RWPE2 (cell line): ENCODE results near the gene THY1.

Source experiments
- ATAC-seq: fragments of 200-7000 bp; cut with Tn5 transposase; 3 replicates; pipeline ENCODE4 v1.9.1; 2021; ENCODE audit warnings: low read depth
- DNase-seq: peaks from one replicate; pipeline ENCODE4 v3.0.0-alpha.2; 2020; ENCODE audit warnings: low spot score
- H3K27ac ChIP-seq: fragments of 450-650 bp; 2 replicates; pipeline ENCODE4 v1.5.1; 2017; ENCODE audit warnings: mild to moderate bottlenecking; ENCODE audit not compliant: poor library complexity, severe bottlenecking
- H3K27me3 ChIP-seq: fragments of 250-450 bp; sonication (Bioruptor Pico); 2 replicates; pipeline ENCODE4 v1.5.1; 2021; ENCODE audit warnings: mild to moderate bottlenecking, moderate library complexity; ENCODE audit not compliant: insufficient read depth, poor library complexity, severe bottlenecking
- H3K36me3 ChIP-seq: fragments of 250-450 bp; sonication (Bioruptor Pico); 2 replicates; pipeline ENCODE4 v1.5.1; 2020; ENCODE audit warnings: low read depth, mild to moderate bottlenecking, moderate library complexity
- H3K4me1 ChIP-seq: fragments of 250-450 bp; sonication (Bioruptor Pico); 2 replicates; pipeline ENCODE4 v1.5.1; 2021; ENCODE audit warnings: mild to moderate bottlenecking, moderate library complexity; ENCODE audit not compliant: insufficient read depth, poor library complexity, severe bottlenecking
- H3K4me3 ChIP-seq: fragments of 250-450 bp; sonication (Bioruptor Pico); 2 replicates; pipeline ENCODE4 v1.5.1; 2021; ENCODE audit warnings: mild to moderate bottlenecking, moderate library complexity; ENCODE audit not compliant: severe bottlenecking
- H3K9me3 ChIP-seq: fragments of 250-450 bp; sonication (Bioruptor Pico); 2 replicates; pipeline ENCODE4 v1.5.1; 2021; ENCODE audit warnings: mild to moderate bottlenecking, moderate library complexity; ENCODE audit not compliant: severe bottlenecking
- CTCF ChIP-seq: fragments of 450-650 bp; IDR thresholded peaks from one replicate; pipeline ENCODE4 v1.5.1; 2017; ENCODE audit warnings: mild to moderate bottlenecking, moderate library complexity; ENCODE audit not compliant: poor library complexity, severe bottlenecking

The THY1 gene

GRCh38 chr11:119422809-119423508 is at the start of gene THY1:
Gene THY1 (minus strand): TSS chr11:119423172. CDS start chr11:119420905, 2,267 bp downstream.
- H3K4me3 ChIP-seq: peak within 1 kb of the TSS; percentile 7
- DNase-seq (no peak), ATAC-seq (no peak)
- H3K9me3 ChIP-seq: no peaks in the 10 kb centered on the region
- H3K27ac ChIP-seq: no peak within 1 kb of the TSS
- H3K36me3 ChIP-seq: no peaks in the 10 kb centered on the region
- no peak for TF ChIP-seq CTCF
- no peaks in the 10 kb centered on the region for H3K4me1 ChIP-seq
- peaks cover 31% of the 10 kb centered on the region for H3K27me3 ChIP-seq

- H3K36me3 ChIP-seq: no peaks in the 10 kb centered on the region
- peaks cover 10% of the 10 kb centered on the region for H3K4me1 ChIP-seq
- ATAC-seq (no peak), DNase-seq (no peak)
- no peaks in the 10 kb centered on the region for H3K27me3 ChIP-seq
- no peak overlapping the region for H3K4me3 ChIP-seq
- no peak for TF ChIP-seq CTCF
- no peaks in the 10 kb centered on the region for H3K9me3 ChIP-seq
- no peak overlapping the region for H3K27ac ChIP-seq
Measured at GRCh38 chr11:119472186-119472855, 49.3 kb upstream of the THY1 start.

- H3K4me1 ChIP-seq: peaks cover 10% of the 10 kb centered on the region
- H3K27ac ChIP-seq: no peak overlapping the region
- DNase-seq (no peak), ATAC-seq (no peak)
- H3K27me3 ChIP-seq: no peaks in the 10 kb centered on the region
- TF ChIP-seq CTCF: no peak
- no peaks in the 10 kb centered on the region for H3K9me3 ChIP-seq
- H3K36me3 ChIP-seq: no peaks in the 10 kb centered on the region
- no peak overlapping the region for H3K4me3 ChIP-seq
Measured at GRCh38 chr11:119471329-119471728, 48.4 kb upstream of the THY1 start.

GRCh38 chr11:119470317-119471291 is 47.6 kb upstream of the THY1 start:
- H3K9me3 ChIP-seq: peaks cover 2% of the 10 kb centered on the region
- no peak overlapping the region for H3K27ac ChIP-seq
- TF ChIP-seq CTCF: no peak
- peaks cover 10% of the 10 kb centered on the region for H3K4me1 ChIP-seq
- no peak for DNase-seq
- peak; percentile 85 for ATAC-seq
- H3K27me3 ChIP-seq: no peaks in the 10 kb centered on the region
- H3K4me3 ChIP-seq: no peak overlapping the region
- no peaks in the 10 kb centered on the region for H3K36me3 ChIP-seq
